Epithelial cell of proximal tubule (primary cell): Measurements from ENCODE around the gene CLINT1. TPM values are rescaled to one million over a fixed set of nuclear protein-coding genes. Genes with fewer than 3 reads are reported as not detected.
A peak's percentile ranks its signal among the peaks of the same experiment; 100 is the strongest.

ENCODE experiments used
- DNase-seq: peaks from one replicate; pipeline ENCODE4 v3.0.0-alpha.2; 2011; ENCODE audit warnings: low read depth
- H3K4me3 ChIP-seq: 2 replicates; pipeline ENCODE4 v1.5.1; 2011; ENCODE audit warnings: low read depth, mild to moderate bottlenecking, low read length
- total RNA-seq: library from RNA; depleted of rRNA; stranded (reverse); fragments of >200 nt; gene quantifications from 2 replicates; pipeline ENCODE4 v1.2.3, GENCODE V29; 2015
- TF ChIP-seq, protein P1 (sequence below): conservative IDR thresholded peaks from 2 replicates; pipeline ENCODE4 v1.5.1; 2012; ENCODE audit warnings: low read depth, mild to moderate bottlenecking, low read length

The CLINT1 gene
- 39.2 and 55.1 TPM in 2 replicates for total RNA-seq

DNA sequence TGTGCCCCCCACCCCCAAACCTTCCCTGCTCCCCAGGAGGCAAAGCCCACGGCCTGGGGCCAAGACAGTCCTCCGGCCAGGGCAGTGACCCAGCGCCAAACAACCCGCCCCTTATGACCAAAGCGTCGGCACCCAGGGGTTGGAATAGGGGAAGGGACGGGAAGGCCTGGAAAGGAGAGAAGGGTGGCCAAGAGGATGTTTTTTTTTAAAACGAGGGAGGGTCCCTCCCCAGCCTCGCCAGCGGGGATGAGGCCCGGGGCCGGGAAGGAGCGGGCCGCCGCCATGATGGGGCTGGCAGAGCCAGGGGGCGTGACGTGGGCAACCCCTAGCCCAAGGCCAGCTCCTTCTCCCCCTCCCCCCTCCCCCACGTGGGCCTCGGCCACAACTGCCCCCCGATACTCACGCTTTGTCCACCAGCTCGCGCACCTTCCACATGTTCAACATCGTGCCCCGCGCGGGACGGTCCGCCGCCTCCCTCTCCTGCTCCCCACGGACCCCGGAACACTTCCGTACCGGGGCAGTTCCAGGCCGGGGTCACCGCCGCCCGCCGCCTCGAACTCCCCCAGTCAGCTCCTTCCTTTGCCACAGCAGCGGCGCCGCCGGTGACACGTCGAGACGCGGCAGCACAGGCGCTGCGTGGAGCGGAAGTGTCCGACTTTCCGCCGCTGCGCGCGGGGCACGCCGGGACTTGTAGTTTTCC is at the start of gene CLINT1:
CLINT1 (minus strand) TSS at position 619 of the 700 bp plus-strand sequence; CDS start at position 444, 175 bp downstream.
- DNase-seq = no peak
- TF ChIP-seq, protein P1, sequence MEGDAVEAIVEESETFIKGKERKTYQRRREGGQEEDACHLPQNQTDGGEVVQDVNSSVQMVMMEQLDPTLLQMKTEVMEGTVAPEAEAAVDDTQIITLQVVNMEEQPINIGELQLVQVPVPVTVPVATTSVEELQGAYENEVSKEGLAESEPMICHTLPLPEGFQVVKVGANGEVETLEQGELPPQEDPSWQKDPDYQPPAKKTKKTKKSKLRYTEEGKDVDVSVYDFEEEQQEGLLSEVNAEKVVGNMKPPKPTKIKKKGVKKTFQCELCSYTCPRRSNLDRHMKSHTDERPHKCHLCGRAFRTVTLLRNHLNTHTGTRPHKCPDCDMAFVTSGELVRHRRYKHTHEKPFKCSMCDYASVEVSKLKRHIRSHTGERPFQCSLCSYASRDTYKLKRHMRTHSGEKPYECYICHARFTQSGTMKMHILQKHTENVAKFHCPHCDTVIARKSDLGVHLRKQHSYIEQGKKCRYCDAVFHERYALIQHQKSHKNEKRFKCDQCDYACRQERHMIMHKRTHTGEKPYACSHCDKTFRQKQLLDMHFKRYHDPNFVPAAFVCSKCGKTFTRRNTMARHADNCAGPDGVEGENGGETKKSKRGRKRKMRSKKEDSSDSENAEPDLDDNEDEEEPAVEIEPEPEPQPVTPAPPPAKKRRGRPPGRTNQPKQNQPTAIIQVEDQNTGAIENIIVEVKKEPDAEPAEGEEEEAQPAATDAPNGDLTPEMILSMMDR = no peak
- H3K4me3 ChIP-seq = peak within 1 kb of the TSS; percentile 84

DNA sequence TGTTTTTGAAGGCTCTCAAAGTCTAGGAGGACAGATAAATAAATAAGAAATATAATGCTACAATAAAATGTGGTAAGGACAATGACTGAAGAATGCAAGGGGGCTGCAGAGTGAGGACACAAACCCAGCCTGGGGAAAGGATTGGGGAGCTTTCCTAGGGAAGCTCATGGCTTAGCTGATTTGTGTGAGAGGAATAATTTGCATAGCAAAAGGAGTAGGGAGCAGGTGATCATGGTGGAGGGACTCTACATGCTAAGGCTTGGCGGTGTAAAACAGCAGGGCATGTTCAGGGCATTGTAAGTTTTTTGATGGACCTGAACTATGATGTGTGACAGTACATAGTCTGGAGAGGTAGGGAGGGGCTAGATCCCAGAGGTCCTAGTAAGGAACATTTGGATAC is 49.5 kb upstream of the CLINT1 start:
- TF ChIP-seq, protein P1 = no peak
- DNase-seq = no peak
- H3K4me3 ChIP-seq = no peak overlapping the region

DNA sequence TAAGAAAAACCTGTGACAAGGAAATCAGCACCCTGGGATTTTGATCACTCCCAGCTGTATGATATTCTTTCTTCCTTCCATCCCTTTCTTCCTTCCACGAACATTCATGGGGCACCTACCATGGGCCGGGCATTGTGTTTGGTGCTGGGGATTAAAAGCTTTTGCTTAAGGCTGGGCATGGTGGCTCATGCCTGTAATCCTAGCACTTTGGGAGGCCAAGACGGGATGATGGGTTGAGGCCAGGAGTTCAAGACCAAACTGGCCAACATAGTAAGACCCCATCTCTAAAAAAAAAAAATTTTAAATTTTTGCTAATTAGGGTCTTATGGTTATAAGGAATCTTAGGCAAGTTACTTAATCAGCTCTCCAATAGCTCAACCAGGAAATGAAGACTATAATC is 48.5 kb upstream of the CLINT1 start:
- no peak overlapping the region for H3K4me3 ChIP-seq
- TF ChIP-seq, protein P1 = no peak
- no peak for DNase-seq

DNA sequence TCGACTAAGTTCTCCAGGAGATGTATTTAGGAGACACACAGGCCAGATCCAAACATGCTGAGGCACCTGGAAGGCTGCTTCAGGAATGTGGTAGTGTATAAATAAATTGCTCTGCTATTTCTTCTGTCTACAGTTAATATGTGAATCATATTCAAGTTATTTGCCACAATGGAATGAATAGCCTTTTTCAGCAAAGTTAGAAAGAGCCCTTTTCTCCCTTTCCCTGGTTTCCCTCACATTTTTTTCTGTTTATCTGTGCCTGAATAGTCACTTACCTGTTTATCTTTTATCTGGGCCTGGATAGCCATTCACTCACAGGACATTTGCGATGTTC is 44.1 kb upstream of the CLINT1 start:
- no peak overlapping the region for H3K4me3 ChIP-seq
- DNase-seq = no peak
- TF ChIP-seq, protein P1 = no peak

DNA sequence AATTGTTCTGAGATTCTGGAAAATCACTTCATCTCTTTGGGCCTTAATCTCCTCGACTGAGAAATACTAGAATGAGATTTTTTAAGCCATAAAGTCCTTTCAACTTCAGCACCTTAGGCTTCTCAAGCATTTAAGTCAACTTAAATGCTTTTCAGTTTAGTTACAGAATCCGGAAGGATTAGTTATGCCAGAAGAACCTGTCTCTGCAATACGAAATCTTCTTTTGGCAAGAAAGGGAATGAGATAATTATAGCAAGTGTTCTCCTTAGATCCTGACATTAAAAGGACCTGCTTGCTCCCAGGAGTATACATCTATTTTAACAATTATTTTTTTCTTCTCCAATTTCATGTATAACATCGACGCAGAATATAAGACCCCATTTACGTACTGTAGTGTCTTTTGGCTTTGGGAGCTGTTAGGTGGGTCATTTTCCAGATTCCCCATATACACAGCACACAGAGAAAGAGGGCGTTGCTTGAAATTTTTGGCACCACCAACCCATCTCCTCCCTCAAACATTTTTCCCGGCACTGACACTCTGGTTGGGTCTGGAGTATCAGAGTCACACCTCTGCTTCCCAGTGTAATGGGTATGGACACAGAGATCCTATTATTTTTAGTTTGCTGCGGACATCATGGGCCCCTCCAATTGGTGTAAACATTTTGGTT is 43.6 kb upstream of the CLINT1 start:
- TF ChIP-seq, protein P1 = no peak
- DNase-seq = no peak
- H3K4me3 ChIP-seq = no peak overlapping the region

DNA sequence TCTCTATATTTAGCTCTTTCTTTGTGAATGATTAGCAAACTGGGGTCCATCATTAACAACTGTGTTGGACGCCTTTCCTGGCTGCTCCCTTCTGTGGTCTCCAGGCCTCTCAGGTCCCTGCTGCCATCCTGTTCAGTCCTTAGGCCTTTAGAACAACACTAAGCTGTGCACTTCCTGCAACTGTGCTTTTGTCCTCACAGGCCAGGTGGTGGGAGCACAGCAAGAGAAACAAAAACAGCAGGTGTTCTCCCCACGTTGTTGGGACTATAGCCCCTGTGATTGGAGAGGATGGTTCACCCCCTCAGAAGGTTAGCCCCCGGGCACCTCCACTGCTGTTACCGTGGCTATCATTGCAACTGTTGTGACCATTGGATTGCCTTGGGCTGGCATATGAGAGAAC is 41.7 kb upstream of the CLINT1 start:
- no peak for DNase-seq
- TF ChIP-seq, protein P1 = no peak
- no peak overlapping the region for H3K4me3 ChIP-seq

DNA sequence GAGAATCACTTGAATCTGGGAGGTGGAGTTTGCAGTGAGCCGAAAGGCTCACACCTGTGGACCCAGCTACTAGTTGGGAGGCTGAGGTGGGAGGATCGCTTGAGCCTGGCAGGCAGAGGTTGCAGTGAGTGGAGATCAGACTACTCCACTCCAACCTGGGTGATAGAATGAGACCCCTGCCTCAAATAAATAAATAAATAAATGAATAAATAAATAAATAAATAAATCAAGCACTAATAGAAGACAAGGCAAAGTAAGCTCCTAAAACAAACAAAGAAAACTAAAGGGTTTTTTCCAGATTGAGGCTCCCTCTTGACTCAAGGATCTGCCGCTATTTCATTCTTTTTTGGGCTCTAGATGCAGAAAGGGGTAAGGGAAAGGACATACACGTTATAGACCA is 34.7 kb upstream of the CLINT1 start:
- TF ChIP-seq, protein P1 = no peak
- no peak for DNase-seq
- H3K4me3 ChIP-seq = no peak overlapping the region
